PFSK-1 (cell line): ENCODE data around the gene SYNPO.

ENCODE experiments used
- FOXP2 ChIP-seq: optimal IDR thresholded peaks from 2 replicates; pipeline ENCODE3; 2011; ENCODE audit warnings: borderline replicate concordance, control low read depth, inconsistent platforms; ENCODE audit not compliant: insufficient read depth; ENCODE audit errors: extremely low read length, extremely low read depth
- POLR2AphosphoS5 ChIP-seq: IDR thresholded peaks from 2 replicates; pipeline ENCODE4 v1.6.1; 2012; ENCODE audit warnings: low read depth, mild to moderate bottlenecking, control low read depth, low read length, moderate library complexity
- REST ChIP-seq, 2 experiments: IDR thresholded peaks; 2 replicates each; pipeline versions ENCODE4 v1.6.1 to v1.8.0; 2011 to 2012; ENCODE audit warnings: low read depth in 2 of 2, low read length in 2 of 2, control low read depth in 1 of 2, inconsistent platforms in 1 of 2, mild to moderate bottlenecking in 1 of 2, moderate library complexity in 1 of 2; ENCODE audit not compliant: insufficient read depth in 1 of 2
- SIN3A ChIP-seq: IDR thresholded peaks from 2 replicates; pipeline ENCODE4 v1.6.1; 2012; ENCODE audit warnings: mild to moderate bottlenecking, low read length, moderate library complexity, borderline replicate concordance; ENCODE audit not compliant: insufficient read depth
- TAF1 ChIP-seq: IDR thresholded peaks from 2 replicates; pipeline ENCODE4 v1.6.1; 2012; ENCODE audit warnings: low read length, control low read depth, borderline replicate concordance; ENCODE audit not compliant: insufficient read depth

SYNPO gene

GRCh38 chr5:150628936-150629485 lies 11.4 kb upstream of the SYNPO start:
- TF ChIP-seq SIN3A: no peak
- no peak for TF ChIP-seq REST (IDR thresholded peaks at IDR 0.05; ENCODE audit: insufficient read depth in 1 of 2, low read depth in 2 of 2, low read length in 2 of 2)
- no peak for TF ChIP-seq POLR2AphosphoS5
- TF ChIP-seq TAF1: no peak
- no peak for TF ChIP-seq FOXP2

- TF ChIP-seq TAF1 (no peak), SIN3A (no peak), REST (IDR thresholded peaks at IDR 0.05; ENCODE audit: insufficient read depth in 1 of 2, low read depth in 2 of 2, low read length in 2 of 2) (no peak)
These were observed 10.4 kb upstream of the SYNPO start for GRCh38 chr5:150630016-150630415.

- TF ChIP-seq TAF1: no peak
These were observed 9.8 kb upstream of the SYNPO start for GRCh38 chr5:150630461-150631325.

- no peak for TF ChIP-seq FOXP2
- no peak for TF ChIP-seq REST (IDR thresholded peaks at IDR 0.05; ENCODE audit: insufficient read depth in 1 of 2, low read depth in 2 of 2, low read length in 2 of 2)
- no peak for TF ChIP-seq POLR2AphosphoS5
These were observed 9.1 kb upstream of the SYNPO start for GRCh38 chr5:150631326-150631701.

- TF ChIP-seq TAF1: no peak
- no peak for TF ChIP-seq FOXP2
- TF ChIP-seq POLR2AphosphoS5: no peak
- no peak for TF ChIP-seq REST (IDR thresholded peaks at IDR 0.05; ENCODE audit: insufficient read depth in 1 of 2, low read depth in 2 of 2, low read length in 2 of 2)
- no peak for TF ChIP-seq SIN3A
These were observed 7.9 kb upstream of the SYNPO start for GRCh38 chr5:150632305-150633160.
